OCI-LY7 (cell line): Measurements from ENCODE around the gene PDE2A. TPM values are rescaled to one million over a fixed set of nuclear protein-coding genes. Genes with fewer than 3 reads are reported as not detected.

Experiments
- BruUV-seq: library from RNA; stranded (reverse); fragments of 400-500 nt; replicated peaks from 2 replicates; lab custom pipeline; 2021; lab: Mats Ljungman, UMichigan
- CTCF ChIA-PET: fragments of 300-600 bp; sonication (Branson Sonifier 250); formaldehyde crosslinking; loops from one replicate; lab custom pipeline; 2022; ENCODE audit warnings: antibody characterized with exemption; ENCODE audit not compliant: unreplicated experiment; lab: Charles Lee
- POLR2A ChIA-PET: fragments of 300-600 bp; sonication (Branson Sonifier 250); formaldehyde crosslinking; loops from one replicate; lab custom pipeline; 2022; ENCODE audit warnings: antibody characterized with exemption; lab: Charles Lee
- DNase-seq: peaks from one replicate; pipeline ENCODE4 v3.0.0-alpha.2; 2015; ENCODE audit warnings: low spot score
- H2AFZ ChIP-seq: fragments of 200-600 bp; sonication (generic), shearing (Covaris generic); 2 replicates; pipeline ENCODE4 v1.6.1; 2014; ENCODE audit warnings: mild to moderate bottlenecking, antibody characterized with exemption, low read length, moderate library complexity
- H3K27ac ChIP-seq: fragments of 200-600 bp; sonication (generic); 2 replicates; pipeline ENCODE4 v1.5.1; 2014; ENCODE audit warnings: mixed run types, low read depth, mild to moderate bottlenecking, moderate library complexity, low read length, inconsistent platforms; ENCODE audit not compliant: poor library complexity, severe bottlenecking
- H3K36me3 ChIP-seq: fragments of 200-600 bp; sonication (generic); 2 replicates; pipeline ENCODE4 v1.6.1; 2014; ENCODE audit warnings: mild to moderate bottlenecking, antibody characterized with exemption, low read length, moderate library complexity, mixed read lengths; ENCODE audit not compliant: insufficient read depth
- H3K4me1 ChIP-seq: fragments of 200-600 bp; sonication (generic); 2 replicates; pipeline ENCODE4 v1.5.1; 2014; ENCODE audit warnings: mild to moderate bottlenecking, low read length; ENCODE audit not compliant: insufficient read depth, poor library complexity, severe bottlenecking
- H3K4me2 ChIP-seq: fragments of 200-600 bp; sonication (generic); 2 replicates; pipeline ENCODE4 v1.6.1; 2014; ENCODE audit warnings: mild to moderate bottlenecking, low read length
- H3K4me3 ChIP-seq: fragments of 200-600 bp; sonication (generic); 2 replicates; pipeline ENCODE4 v1.5.1; 2014; ENCODE audit warnings: mild to moderate bottlenecking, low read depth, low read length; ENCODE audit not compliant: poor library complexity, severe bottlenecking
- H3K79me2 ChIP-seq: fragments of 200-600 bp; sonication (generic); 2 replicates; pipeline ENCODE4 v1.6.1; 2016; ENCODE audit warnings: low read depth, mild to moderate bottlenecking, low read length, moderate library complexity, mixed read lengths; ENCODE audit not compliant: insufficient read depth
- H3K9me2 ChIP-seq: fragments of 200-600 bp; sonication (generic); 2 replicates; pipeline ENCODE4 v1.6.1; 2016; ENCODE audit warnings: mild to moderate bottlenecking, low read length, mixed read lengths; ENCODE audit not compliant: insufficient read depth
- H3K9me3 ChIP-seq: fragments of 200-600 bp; sonication (generic); 2 replicates; pipeline ENCODE4 v1.6.1; 2014; ENCODE audit warnings: mild to moderate bottlenecking, mixed run types, low read length, mixed read lengths
- H4K20me1 ChIP-seq: fragments of 200-600 bp; sonication (generic); 2 replicates; pipeline ENCODE4 v1.6.1; 2014; ENCODE audit warnings: mild to moderate bottlenecking, antibody characterized with exemption, low read length, moderate library complexity, mixed read lengths; ENCODE audit not compliant: insufficient read depth
- EZH2phosphoT487 ChIP-seq: fragments of 200-600 bp; sonication (generic); IDR thresholded peaks from 2 replicates; pipeline ENCODE4 v1.6.1; 2018; ENCODE audit warnings: low read depth, borderline replicate concordance, mild to moderate bottlenecking, mixed run types, antibody characterized with exemption, low read length, moderate library complexity, mixed read lengths
- intact Hi-C: fragments of 100-400 bp; cut with micrococcal nuclease; formaldehyde crosslinking; loops from one replicate; pipeline ENCODE4 v1.10.0; 2022; ENCODE audit not compliant: unreplicated experiment
- total RNA-seq, 2 experiments: library from RNA; depleted of rRNA in 1 of 2; stranded (reverse); fragments of >200 nt in 1 of 2; shearing (Covaris generic) in 1 of 2; gene quantifications; 2 replicates each; pipeline ENCODE4 v1.2.3, GENCODE V29; 2014 to 2022
- TF ChIP-seq, protein P1 (sequence below): fragments of 200-600 bp; sonication (generic); conservative IDR thresholded peaks from 2 replicates; pipeline ENCODE4 v1.5.1; 2014; ENCODE audit warnings: mild to moderate bottlenecking, antibody characterized with exemption, low read length, moderate library complexity, mixed read lengths

Gene PDE2A
- total RNA-seq, 2 experiments from 2014 or later: 0.68 TPM; not detected in 1

DNA sequence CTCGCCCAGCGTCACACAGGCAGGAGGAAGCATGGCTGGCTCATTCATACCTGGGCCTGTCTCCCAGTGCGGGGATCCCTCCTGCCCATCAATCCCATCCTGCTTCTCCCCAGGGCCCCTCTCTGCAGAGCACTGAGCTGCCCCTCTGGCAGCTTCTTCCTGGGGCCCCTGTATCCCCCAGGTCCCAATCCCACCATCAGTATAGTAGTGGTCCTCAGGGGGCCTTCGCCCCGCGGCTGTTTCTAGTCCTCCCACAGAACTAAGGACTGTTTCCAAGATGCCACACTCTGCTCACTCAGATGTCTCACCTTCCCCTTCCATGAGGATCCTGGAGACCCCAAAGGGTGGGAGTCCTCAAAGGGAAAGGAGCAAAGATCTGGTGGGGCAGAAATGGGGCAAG lies 97.6 kb downstream of the PDE2A start:
- TF ChIP-seq EZH2phosphoT487: no peak
- TF ChIP-seq, protein P1, sequence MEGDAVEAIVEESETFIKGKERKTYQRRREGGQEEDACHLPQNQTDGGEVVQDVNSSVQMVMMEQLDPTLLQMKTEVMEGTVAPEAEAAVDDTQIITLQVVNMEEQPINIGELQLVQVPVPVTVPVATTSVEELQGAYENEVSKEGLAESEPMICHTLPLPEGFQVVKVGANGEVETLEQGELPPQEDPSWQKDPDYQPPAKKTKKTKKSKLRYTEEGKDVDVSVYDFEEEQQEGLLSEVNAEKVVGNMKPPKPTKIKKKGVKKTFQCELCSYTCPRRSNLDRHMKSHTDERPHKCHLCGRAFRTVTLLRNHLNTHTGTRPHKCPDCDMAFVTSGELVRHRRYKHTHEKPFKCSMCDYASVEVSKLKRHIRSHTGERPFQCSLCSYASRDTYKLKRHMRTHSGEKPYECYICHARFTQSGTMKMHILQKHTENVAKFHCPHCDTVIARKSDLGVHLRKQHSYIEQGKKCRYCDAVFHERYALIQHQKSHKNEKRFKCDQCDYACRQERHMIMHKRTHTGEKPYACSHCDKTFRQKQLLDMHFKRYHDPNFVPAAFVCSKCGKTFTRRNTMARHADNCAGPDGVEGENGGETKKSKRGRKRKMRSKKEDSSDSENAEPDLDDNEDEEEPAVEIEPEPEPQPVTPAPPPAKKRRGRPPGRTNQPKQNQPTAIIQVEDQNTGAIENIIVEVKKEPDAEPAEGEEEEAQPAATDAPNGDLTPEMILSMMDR: no peak
- no peak overlapping the region for H3K4me2 ChIP-seq
- H3K9me2 ChIP-seq: no peaks in the 10 kb centered on the region
- no TSS peak for BruUV-seq
- H3K9me3 ChIP-seq: no peaks in the 10 kb centered on the region
- POLR2A ChIA-PET: no interaction called here
- H3K4me1 ChIP-seq: peaks cover 15% of the 10 kb centered on the region
- H2AFZ ChIP-seq: no peak overlapping the region
- intact Hi-C loops: no loop called here
- no peaks in the 10 kb centered on the region for H3K79me2 ChIP-seq
- CTCF ChIA-PET: no interaction called here
- DNase-seq: no peak
- H4K20me1 ChIP-seq: no peaks in the 10 kb centered on the region
- H3K4me3 ChIP-seq: no peak overlapping the region
- H3K36me3 ChIP-seq: no peaks in the 10 kb centered on the region
- H3K27ac ChIP-seq: no peak overlapping the region

DNA sequence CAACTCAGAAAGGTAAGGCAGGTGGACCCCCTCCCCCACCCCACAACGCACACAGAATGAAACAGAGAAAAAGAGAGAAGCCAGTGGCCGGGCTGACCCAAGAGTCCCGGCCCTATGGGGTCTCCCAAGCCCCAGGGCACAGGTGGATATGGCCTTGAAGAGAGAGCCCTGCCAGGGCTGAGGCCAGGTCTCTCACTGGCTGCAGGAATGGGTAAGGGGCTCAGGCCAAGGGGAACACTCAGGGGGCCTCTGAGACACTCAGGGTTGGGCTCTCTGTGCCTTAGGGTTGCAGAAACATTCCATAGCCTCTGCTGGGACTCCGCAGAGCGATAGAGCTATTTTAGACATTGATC lies 98.0 kb downstream of the PDE2A start:
- POLR2A ChIA-PET: no interaction called here
- H3K4me2 ChIP-seq: no peak overlapping the region
- no peak for DNase-seq
- no peaks in the 10 kb centered on the region for H4K20me1 ChIP-seq
- no peaks in the 10 kb centered on the region for H3K36me3 ChIP-seq
- peaks cover 15% of the 10 kb centered on the region for H3K4me1 ChIP-seq
- H2AFZ ChIP-seq: no peak overlapping the region
- H3K27ac ChIP-seq: no peak overlapping the region
- intact Hi-C loops: no loop called here
- H3K9me2 ChIP-seq: no peaks in the 10 kb centered on the region
- H3K9me3 ChIP-seq: no peaks in the 10 kb centered on the region
- CTCF ChIA-PET: no interaction called here
- H3K4me3 ChIP-seq: no peak overlapping the region
- BruUV-seq: no TSS peak
- no peak for TF ChIP-seq EZH2phosphoT487
- TF ChIP-seq, protein P1: no peak
- H3K79me2 ChIP-seq: no peaks in the 10 kb centered on the region

DNA sequence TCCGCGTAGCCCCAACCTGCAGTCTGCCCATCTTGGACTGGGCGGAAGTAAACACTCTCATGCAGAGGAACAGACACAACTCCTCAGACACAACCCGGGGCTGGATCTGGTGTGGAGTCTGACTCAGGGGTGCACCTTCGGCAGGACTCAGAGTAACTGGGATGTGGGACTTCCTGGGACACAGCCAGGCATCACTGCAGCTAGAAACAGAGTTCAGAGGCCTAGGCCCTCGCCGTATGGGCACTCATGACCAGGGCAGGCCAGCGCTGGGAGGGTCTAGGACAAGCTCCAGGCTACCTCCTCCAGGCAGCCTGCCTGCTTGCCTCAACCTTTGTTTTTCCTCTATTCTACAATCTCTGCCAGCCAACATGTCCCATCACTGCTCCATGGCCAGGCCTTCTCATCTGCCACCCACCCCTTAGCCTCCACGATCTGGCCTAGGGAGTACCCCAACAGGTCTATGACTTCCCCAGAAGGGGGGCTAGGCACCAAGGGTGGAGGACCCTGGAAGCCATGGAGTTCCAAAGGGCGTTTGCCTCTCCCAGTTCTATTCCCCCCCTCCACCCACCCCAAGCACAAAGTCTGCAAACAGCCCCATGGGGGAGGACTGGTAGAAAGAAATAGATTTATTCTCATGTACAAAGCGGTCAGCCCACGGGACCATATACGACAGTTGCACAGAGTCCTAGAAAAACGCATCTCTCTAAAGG lies 98.5 kb downstream of the PDE2A start:
- Histone ChIP-seq H3K27ac (no peak overlapping the region), H4K20me1 (no peaks in the 10 kb centered on the region), H3K4me1 (peaks cover 13% of the 10 kb centered on the region), H3K4me3 (no peak overlapping the region), H3K36me3 (no peaks in the 10 kb centered on the region), H2AFZ (no peak overlapping the region), H3K9me3 (no peaks in the 10 kb centered on the region), H3K4me2 (no peak overlapping the region), H3K9me2 (no peaks in the 10 kb centered on the region), H3K79me2 (no peaks in the 10 kb centered on the region)
- intact Hi-C loops: no loop called here
- CTCF ChIA-PET: interaction anchor here (1.1 kb wide), 1 partner anchor 9 kb away, joined by 3 read pairs; no protein-coding TSS in a partner anchor
- TF ChIP-seq EZH2phosphoT487: no peak
- TF ChIP-seq, protein P1: no peak
- no TSS peak for BruUV-seq
- DNase-seq: no peak
- POLR2A ChIA-PET: no interaction called here
